ENCODE measurements around the gene P2RX1.

Gene P2RX1

DNA sequence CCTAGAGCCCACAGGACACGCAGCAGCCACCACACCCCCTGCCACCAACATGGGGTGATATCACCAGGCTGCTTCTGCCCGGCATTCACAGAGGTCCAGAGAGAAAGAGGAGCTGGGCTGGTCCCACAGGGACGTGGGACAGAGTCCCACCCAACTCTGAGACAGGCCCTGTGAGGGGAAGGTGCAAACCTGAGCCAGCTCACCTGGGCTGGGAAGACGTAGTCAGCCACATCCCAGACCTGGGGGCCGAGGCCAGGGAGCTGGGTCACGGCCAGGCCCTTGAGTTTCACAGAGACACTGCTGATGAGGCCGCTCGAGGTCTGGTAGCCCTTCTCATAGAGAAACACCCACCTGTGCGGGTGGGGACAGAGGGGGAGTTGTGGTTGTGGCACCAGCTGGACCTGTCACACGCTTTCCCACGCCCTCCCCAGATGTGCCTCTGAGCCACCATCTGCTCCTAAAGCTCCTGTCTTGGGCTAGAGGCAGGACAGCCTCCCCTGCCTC lies 11.2 kb downstream of the P2RX1 start:
- DNase-seq (ENCODE audit: low spot score), result no peak

DNA sequence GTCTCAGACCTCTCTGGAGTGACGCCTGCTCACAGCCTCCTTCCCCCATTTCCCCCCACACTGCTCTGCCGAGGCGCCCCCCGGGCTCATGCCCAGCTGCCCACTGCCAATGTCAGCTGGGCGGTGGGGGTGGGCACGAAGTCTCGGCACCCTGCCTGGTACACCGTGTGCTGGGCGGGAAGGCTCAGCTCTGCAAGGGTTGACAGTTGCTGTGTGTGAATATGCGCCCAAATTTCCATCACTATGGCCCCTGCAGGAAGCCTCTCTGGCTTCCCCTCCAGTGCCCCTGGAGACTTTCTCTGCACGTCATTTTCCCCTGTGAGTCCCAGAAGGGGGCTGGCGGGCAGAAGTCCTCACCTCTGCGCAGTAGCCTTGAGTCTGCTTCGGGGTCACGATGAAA lies 11.8 kb downstream of the P2RX1 start:
- no peak for DNase-seq (ENCODE audit: low spot score)

DNA sequence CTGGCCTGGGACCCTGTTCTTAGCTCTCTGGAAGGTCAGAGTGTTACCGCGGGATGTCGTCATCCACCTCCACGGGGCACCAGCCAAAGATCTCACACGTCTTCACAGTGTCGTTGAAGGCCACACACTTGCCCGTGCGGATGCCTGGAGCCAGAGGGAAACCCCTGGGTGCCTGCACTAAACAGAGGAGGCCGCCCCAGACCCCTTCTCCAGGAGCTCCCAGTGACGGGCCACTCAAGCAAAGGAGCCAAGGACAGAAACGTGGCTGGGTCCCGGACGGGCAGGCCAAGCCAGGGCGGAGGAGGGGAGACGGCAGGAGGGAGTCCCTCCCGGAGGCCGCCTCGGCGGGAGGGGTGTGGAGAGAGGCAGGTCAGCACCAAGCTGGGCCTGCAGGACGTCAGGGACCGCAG lies 12.4 kb downstream of the P2RX1 start:
- DNase-seq (ENCODE audit: low spot score), result no peak

DNA sequence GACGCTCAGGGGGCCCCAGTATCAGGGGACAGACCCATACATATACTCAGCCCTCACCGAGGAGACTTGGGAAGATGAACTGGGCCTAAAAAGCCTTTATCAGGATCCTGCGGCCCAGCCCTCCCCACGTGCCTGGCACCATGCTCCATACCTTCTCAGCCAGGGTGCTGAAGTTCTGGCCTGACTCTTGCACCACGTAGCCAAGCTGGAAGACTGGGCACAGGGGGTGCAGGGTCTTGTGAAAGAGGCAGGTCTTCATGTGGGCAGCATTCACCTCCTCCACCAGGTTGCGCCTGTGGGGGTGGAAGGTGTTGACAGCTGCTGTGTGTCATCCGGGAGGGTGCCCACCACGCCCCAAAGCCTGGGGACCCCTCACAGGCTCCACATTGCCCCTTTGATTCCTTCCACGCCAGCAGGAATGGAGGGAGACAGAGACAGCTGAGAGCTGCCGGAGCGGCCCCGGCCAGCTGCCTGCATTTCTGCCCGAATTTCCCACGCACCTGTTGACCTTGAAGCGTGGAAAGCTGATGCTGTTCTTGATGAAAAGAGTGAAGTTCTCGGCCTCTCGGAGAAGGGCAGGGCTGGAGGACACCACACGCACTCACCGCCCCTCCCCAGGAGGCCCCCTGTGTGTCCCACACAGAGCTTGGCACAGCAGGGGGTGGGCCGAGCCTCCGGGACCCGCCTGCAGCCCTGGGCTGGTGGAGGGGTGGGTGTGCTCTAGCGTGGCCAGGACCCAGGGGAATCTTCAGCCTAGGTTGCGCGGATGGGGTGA lies 13.0 kb downstream of the P2RX1 start:
- DNase-seq (ENCODE audit: low spot score), result no peak

DNA sequence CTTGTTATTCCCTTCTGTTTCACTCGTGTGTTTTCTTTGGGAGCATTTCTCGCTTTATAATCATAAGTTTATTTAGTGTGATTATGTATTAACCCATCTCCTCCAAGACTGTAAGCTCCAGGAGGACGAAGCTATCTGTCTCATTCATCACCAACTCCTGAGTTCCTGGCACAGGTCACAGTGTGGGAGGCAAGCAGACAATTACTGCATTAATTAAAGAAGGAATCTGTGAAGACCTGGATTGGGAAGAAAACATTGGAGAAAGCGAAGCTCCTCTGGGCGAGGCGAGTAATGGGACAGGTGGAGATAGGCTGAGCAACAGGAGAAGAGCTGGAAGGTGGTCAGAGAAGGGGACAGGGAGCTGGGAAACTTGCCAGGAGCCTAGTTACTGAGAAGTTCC lies 15.6 kb downstream of the P2RX1 start:
- DNase-seq (ENCODE audit: low spot score), result no peak

DNA sequence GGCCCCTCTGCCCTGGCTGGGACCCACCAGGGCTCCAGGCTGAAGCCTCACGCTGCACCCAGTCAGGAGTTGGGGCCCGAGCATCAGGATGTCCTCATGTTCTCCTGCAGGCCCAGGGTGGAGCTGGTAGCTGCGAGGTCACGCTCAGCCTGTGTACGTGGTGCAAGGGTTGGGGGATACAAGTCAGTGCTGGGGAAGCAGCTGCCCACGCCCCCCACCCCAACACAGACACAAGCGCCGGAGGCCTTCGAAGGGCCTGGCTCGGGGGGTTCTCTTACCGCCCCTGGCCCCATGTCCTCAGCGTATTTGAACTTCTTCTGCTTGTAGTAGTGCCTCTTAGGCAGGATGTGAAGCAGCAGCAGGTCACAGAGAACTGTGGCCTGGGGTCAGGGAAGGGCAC lies 18.5 kb downstream of the P2RX1 start:
- no peak for DNase-seq (ENCODE audit: low spot score)

DNA sequence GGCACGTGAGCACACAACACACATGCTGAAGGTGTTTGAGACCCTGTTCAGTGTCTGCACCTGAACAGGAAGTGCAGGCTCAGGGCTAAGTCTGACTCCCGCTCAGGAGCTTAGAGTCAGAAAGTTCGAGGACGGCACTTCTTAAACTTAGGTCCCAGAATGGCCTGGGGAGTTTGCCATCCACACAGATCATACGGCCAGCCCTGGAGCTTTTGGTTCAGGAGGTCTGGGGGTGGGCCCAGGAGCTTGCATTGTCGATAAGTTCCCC lies 19.4 kb downstream of the P2RX1 start:
- no peak for DNase-seq (ENCODE audit: low spot score)

DNA sequence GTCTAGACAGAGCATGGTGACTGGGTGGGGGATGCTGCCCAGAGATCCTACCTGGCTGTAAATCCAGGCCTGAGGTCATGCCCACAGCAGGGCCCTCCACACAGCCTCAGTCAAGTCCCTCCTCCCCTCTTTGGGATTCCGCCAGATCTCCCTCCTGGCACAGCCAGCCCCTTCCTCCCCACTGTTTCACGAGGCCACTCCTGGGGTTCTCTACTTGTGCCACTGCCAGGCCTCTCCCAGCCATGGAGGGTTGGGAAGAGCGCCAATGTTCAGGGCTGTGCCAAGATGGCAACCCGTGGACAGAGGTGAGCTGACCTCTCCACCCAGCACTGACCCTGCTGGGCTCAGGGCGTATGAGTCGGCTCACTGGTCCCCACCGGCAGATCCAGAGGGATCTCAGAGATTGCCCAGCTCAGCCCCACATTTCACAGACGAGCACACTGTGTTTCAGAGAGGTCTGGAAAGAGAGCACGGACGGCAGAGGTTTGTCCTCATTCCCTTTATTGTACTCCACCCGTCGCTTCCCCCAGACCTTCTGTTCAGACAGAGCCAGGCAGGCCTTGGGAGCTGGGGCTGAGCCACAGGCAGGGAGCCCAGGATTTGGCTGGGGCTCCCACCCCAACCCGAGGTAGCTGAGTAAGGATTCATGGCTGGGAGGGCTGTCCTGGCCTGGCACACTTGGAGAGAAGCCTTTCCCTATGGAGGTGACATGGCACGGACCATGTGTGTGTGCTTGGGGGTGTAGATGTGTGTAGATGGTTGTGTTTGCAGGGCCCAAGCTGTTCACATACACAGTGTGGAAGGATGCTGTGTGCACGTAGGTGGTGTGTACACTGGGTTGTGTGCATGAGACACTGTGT lies 19.9 kb downstream of the P2RX1 start:
- DNase-seq (ENCODE audit: low spot score), result no peak

DNA sequence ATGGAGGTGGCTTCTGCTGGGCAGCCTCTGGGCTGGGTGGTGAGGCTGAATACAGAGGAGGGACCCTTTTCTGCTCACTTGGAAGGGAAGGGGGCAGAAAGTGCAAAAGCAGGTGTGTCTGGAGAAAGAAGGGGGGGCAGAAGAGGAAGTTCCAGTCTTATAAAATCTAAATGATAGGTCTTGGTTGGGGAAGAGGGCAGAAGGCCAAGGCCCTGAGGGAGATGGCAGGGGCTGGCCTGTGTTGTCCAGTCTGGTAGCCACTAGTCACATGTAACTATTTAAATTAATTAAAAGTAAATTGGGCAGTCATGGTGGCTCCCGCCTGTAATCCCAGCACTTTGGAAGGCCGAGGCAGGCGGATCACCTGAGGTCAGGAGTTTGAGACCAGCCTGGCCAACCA lies 20.9 kb downstream of the P2RX1 start:
- no peak for DNase-seq (ENCODE audit: low spot score)

DNA sequence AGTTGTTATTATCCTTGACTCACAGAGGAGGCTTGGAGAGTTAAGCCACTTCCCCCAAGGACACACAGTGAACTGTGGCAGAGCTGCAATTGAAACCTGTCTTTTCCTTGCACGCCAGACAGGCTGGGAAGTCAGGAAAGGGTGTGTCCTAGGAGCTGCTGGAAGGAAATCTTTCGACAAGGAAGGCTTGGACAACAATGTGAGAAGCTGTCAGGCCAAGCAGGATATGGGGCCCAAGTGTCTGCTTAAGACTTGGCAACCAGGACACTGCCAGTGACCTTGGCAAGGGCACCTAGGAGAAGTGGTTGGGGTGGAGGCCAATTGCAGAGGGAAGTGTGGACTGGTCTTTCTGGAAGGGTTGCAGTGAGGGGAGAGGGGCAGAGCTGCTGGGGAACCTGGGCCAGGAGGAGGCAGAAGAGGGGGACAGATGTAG lies 21.3 kb downstream of the P2RX1 start:
- no peak for DNase-seq (ENCODE audit: low spot score)

DNA sequence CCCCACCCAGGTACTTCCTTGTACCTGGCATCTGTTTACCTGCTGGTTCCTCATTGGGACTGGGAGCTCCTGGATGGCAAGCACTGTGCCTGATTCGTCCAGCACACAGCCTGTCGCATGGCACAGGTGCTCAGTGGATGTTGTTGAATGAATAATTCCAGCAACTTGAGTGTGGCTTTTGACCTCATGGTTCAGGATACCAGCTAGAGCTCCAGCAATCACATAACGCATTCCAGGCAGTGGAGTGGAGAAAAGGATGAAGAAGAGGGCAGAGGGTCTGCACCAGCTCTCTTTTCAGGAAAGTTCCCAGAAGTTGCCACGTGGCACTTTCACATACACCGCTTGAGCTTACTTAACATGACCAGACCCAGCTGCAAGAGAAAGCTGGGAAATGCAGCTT lies 22.1 kb downstream of the P2RX1 start:
- no peak for DNase-seq (ENCODE audit: low spot score)

DNA sequence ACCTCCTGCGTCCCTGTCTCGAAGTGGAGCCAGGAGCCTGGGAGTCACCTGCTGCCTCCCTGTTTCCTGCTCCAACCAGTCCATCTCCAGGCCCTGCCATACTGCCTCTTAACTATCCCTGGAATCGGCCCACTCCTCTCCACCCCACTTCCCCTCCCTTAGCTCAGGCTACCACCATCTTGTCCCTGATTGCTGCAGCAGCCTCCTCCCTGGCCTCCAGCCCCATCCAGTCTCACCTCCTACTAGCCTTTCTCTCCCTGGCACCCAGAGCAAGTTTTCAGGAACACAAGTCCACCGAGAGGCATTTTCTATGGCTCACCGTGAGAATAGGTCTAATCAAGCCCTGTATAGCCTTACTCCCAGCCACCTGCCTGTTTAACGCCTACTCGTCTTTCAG lies 22.5 kb downstream of the P2RX1 start:
- no peak for DNase-seq (ENCODE audit: low spot score)

DNA sequence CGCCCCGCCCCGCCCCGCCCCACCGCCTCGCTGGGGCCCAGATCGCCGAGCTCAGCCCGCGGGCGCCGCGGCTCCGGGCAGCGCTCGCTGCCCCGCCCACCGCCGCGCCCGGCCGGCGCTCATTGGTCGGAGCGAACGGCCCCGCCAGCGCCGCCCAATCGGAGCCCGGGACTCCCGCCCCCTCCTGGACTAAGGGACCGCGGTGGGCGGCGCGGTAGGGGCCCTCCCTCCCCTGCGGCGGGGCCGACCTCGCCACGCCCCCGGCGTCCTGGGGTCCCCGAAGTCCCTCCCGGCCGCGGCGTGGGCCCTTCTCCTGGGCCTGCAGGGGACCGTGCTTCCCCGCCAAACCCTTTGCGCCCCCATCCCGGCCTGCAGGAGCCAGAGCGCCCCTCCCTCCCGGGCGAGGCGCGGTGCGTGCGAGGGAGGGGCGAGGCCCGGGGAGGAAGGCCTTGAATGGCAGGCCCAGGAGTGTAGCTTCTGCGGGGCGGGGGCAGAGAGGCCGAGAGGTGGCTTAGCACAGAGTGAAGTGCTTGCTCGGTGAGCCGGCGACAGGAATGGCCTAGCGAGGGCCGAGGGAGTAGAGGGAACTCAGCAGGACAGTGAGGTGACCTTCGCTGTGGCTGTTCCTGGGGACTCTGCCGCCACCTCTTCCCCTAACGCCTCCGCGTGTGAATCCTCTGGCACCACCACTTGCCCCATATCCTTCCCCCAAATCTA lies 23.1 kb downstream of the P2RX1 start, which contains the start of gene CAMKK1:
CAMKK1 (minus strand) TSS at position 51 of the 717 bp plus-strand sequence. CDS start 7,366 bp downstream, outside the sequence.
- DNase-seq (ENCODE audit: low spot score), result peak; percentile 88

DNA sequence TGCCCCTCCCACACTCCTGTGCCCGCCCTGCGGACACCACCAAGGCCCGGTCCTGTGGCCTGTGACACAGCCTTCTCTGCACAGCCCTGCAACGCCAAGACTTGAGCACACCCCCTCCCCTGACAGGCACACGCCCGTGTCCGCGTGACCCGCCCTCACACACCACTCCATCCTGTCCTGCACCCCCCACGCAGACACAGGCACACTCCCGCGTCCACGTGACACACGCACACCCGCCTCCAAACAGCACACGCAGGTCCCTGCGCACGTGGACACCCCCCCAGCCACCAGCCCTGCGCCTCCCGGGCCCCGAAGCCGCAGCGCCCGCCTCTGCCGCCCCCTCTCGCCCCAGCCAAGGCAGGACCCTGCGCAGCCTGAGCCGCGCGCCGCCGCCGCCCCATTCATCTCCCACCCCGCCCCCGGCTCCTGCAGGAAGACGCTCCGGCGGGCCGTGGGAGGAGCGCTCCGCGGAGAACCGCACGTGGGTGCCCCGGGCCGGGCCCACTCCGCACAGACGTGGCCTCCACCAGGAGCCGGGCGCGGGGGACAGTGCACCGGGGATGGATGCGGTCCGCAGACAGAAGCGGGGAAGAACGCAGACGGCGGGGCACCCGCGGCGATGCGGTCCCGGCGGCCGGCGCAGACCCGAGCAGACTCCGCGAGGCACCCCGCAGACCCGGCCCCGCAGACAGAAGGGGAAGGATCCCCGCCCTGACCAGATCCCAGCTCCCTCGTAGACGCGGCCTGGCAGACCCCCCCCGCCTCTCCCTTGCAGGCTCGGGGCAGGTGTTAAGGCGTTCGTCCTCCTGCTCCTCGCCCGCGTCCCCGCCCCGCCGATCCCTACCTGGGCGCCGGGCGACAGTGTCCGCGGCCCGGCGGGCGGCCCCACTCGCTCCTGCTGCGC lies 23.9 kb downstream of the P2RX1 start:
- peak; percentile 81 for DNase-seq (ENCODE audit: low spot score)

DNA sequence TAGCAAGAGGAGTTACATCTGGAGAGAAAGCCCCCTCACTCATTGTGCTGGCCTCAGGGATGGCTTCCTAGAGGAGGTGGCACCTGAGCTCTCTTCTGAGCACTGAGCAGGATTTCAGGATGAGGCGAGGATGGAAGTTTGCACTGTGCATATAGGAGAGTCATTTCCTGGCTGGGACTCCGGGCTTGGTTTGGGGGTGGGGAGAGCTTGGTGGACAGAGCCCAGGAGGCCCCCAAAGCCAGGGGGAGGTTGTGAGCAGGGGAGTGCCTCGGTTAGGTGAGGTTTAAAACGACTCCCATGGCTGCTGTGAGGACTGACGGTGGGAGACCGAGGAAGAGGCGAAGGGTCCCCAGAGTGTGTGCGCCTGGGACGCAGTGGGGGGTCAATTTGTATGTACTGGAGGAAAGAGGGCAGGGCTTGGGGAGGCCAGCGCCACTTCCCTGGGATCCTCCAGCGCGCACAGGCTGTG lies 24.6 kb downstream of the P2RX1 start:
- DNase-seq (ENCODE audit: low spot score), result no peak

DNA sequence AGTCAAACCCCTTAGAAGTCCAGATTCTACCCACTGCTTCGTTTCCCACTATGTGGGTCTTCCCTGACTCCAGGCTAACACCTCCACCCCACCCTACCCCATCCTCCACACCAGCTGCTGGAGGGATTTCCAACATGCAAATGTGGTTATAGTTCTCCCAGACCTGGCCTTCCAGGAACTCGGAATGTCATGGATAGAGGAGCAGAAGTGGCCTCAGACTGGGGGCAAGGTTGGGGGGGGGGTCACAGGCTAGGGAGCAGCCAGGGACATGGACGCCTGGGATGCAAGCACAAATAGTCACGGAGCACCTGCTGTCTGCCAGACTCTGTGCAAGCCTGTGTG lies 25.4 kb downstream of the P2RX1 start:
- no peak for DNase-seq (ENCODE audit: low spot score)

DNA sequence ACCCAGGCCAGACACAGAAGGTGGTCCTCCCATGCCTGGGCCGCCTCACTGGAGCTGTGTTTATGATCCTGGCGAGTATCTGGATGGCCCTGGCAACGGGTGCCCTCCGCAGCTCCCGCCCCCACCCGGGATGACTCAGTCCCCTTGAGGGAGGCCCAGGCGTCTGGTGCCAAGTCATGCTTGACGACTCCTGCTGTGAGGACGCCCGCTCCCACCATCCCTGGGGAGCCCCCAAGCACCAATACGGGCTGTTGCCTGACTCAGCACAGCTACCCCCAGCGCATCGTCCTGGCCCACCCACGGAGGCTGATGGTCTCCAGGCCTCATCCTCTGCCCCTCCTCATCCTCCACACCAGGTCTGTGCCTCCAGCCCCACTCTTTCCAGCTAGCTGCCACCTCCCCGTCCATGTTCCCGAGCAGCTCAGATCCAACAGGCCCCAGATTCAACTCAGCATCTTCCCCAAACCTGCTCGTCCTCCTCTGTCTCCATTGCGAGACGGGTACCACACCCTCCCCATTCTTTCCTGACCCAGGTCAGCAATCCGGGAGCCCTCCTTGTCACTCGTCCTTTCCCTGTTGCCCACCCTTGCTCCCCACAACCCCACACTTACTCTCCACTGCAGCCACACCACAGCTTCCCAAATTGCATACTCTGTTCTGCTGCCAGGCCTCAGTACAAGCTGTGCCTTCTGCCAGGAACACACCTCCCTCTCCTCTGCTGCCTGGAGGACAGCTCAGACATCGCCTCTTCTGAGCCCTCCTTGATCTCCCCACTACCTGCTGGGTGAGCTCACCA lies 26.0 kb downstream of the P2RX1 start:
- no peak for DNase-seq (ENCODE audit: low spot score)

DNA sequence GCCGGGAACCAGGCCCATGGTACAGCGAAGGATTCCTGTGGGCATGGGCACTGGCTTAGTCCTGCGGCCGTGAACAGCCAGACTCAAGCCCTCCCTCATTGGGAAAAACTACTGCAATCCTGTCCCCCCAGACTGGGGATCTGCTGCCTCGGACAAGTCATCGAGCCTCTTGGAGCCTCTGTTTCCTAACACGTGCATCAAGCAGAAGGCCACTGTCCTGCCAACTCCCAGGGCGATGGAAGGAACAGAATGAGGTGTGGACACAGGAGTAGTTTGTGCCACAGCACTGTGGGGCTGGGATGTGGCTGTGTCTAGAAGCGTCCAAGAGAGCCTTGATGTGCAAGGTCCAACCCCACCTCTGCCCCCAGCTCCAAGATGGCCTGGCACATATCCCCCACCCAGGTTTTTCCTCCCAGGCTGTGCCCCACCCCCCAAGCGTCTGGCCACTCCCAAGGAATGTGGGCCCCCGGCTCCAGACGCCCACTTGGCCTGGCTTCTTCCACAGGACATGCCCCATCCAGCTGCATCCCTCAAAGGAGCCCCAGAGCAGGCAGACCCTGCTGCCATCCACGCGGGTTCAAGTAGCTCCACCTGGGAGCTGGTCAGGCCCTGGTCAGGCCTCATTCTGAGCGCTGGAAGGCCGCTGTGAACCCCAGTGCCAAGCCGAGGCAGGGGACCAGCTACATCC lies 26.8 kb downstream of the P2RX1 start:
- DNase-seq (ENCODE audit: low spot score), result no peak

DNA sequence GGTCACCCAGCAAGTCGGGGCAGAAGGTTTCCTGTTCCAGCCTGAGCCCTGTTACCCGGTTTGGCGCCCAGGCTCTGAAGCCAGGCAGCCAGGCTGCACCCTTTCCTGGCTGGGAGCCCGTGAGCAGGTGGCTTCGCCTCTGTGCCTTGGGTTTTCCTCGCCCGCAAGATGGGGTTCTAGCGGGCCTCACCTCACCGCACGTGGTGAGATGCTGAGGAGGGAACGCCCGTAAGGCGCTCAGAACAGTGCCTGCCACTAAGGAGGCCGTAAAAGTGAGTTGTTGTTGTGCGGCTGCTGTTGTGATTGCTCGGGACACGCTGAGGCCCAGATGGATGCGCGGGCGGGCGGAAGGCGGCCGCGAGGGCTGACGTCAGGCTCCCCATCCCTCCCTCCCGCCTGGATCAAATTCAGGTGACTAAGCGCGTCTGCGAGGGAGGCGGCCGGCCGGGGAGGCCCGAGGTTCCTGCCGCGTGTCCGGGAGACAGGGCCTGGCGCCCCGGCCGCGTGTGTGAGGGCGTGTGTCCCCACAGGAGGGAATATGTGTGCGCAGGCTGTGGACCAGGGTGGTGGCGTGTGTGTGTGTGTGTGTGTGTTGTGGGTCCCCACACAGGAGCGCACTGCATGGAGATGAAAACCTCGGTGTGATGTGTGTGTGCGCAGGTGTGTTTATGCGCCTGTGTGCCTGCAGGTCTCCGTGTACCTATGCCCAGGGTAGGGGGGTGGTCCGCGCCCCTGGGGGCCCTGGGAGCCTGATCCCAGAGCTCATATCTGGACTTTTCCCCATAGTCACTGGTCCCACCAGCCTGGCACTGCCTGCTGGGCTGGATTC lies 27.7 kb downstream of the P2RX1 start:
- DNase-seq (ENCODE audit: low spot score), result peak; percentile 66
